HL-60/S4 treated with phorbol 12-myristate 13-acetate at 8.2 ng/mL for 4 days and 3 days (cell line): ENCODE data around the gene ABHD8.

ENCODE experiments used
- in situ Hi-C: fragments of 300-500 bp; cut with MboI; formaldehyde crosslinking; loops from 2 replicates; pipeline ENCODE4 v1.15.0; 2022; ENCODE audit warnings: low sequenced_read_pairs

The ABHD8 gene

DNA sequence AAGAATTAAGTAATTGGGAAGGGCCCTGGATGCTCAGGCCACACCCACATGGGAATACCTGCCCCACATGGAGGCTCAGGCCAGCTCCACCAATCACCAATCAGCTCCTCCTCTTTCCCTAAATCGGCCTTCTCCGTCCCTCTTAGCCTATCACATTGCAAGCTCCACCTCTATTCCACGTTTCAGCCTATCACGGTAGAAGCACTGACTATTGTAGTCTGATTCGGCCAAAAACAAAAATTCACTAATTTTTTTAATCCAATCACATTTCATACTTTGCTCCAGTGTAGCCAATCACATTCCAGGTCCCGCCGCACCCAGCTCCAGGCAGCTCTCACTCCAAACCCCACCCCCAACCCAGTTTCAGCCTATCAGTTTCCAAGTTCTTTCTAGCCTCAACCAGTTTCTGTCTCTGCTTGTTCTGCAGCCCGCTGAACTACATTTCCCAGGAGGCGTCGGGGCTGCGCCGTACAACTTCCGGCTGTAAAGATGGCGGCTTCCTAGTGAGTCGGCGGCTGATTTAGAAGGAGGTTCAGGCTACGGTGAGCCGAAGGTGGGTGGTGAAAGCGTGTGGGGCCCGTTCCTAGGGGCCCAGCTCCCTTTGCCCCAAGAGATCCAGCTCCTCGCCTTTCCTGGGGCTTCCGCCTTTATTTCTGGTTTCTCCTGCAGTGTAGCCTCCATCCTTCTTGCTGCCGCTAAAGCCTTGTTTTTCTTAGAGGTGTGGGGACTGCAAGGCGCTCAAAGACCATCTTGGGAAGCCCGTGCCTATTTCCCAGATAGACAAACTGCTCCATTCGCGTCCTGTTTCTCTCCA is 36.0 kb downstream of the ABHD8 start, which contains the start of gene BABAM1:
TSS of gene BABAM1 (plus strand) at position 469 of the 814 bp plus-strand sequence. CDS start 1,364 bp downstream, outside the sequence.
- in situ Hi-C loops, result no loop called here

DNA sequence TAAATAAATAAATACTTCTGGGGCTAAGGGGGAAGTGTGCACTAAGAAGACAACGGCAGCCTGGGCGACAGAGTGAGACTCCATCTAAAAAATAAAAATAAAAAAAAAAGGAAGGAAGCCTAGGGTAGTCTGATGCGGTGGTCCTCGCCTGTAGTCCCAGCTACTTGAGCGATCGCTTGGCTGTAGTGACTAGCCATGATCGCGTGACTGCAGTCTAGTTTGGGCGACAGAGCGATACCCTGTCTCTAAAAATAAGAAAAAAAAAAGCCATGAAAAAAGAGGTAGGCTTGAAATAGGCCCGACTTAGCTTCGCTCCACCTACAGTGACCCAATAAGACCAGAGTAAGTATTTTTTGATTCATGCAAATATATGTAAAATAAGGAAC is 36.6 kb downstream of the ABHD8 start:
- in situ Hi-C loops, result no loop called here

DNA sequence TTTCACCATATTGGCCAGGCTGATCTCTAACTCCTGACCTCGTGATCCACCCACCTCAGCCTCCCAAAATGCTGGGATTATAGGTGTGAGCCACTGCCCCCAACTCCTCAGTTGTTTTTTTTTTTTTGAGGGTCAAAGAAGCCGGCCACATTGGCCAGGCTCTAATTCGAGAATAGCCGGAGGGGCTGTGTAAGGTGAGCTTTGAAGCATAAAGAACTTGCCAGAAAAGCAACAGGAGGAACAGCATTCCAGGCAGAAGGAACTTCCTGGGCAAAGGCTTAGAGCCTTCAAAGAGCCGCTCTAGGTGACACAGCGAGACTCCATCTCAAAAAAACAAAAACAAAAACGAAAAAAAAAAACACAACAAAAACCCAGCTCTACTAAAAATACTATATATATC is 37.2 kb downstream of the ABHD8 start:
- in situ Hi-C loops, result no loop called here

DNA sequence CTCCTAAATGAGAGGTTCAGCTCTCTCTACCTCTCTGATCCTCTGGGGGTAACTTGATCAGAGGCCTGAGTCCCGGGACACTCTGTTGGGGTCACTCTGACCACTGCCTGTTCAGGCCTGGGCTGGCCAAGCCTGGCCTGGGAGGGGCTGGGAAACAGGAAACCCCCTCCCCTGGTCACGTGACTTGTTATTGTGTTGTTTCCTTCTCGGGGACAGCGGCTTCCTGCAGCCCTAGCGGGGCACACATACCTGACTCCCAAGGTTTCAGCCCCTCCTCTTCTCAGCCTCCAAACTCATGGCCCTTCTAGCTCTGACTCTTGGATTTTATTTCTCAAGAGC is 38.6 kb downstream of the ABHD8 start, which contains the start of gene USHBP1:
TSS of gene USHBP1 (minus strand) at position 105 of the 339 bp plus-strand sequence. CDS start 446 bp downstream, outside the sequence.
- in situ Hi-C loops, result no loop called here

DNA sequence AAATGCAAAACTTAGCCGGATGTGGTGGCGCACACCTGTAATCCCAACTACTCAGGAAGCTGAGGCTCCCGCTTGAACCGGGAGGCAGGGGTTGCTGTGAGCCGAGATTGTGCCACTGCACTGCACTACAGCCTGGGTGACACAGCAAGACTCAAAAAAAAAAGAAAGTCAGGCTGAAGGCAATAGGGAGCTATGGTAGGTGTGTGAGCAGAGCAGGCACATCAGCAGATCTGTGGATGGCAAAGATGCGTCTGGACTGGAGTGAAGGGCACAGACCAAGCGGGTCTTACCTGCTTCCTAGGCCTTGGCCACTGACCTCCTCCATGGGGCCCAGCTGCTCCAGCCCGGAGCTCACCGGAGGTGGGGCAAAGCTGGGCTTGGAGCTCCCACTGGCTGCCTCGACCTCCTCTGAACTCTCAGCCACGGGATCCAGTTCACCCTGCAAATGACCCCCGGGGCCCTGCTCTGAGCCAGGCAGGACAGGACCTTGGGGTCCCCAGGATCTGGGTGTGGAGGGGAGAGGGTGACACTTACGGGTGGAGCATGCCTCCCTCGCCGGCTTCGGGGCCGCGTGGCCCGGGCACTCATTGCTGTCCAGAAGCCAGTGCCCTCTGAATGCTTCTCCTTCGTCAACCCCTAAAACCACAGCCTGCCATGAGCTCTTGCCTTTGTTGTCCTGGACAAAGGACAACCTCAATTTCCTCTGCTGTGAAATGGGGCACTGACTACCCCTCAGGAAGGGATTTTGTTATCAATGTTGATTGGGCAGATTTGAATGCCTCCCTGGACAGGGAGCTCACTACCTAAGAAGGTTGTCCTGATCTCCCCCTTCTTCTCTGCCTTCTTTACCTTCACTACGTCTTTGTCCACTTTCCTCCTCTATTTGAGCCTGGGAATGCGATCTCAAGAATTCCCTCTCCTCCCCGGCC is 39.2 kb downstream of the ABHD8 start:
- in situ Hi-C loops, result no loop called here

DNA sequence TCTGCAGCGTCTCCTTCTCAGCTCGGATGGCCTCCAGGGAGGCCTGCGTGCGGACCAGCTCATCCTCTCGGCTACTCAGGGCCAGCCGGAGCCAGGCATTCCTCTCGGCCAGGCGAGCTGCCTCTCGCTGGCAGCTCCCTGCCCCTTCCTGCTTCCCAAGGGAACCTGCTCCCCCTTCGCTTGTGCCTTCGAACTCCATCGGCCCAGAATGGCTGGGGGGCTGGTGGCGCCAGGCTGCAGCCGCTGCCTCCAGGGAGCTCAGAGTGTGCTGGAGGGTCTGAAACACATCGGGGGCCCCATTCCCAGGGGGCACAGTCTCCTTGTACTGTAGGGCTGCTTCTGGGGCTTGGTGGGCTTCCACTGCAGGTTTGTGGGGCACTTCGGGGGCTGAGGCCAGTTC is 40.7 kb downstream of the ABHD8 start:
- in situ Hi-C loops, result no loop called here

DNA sequence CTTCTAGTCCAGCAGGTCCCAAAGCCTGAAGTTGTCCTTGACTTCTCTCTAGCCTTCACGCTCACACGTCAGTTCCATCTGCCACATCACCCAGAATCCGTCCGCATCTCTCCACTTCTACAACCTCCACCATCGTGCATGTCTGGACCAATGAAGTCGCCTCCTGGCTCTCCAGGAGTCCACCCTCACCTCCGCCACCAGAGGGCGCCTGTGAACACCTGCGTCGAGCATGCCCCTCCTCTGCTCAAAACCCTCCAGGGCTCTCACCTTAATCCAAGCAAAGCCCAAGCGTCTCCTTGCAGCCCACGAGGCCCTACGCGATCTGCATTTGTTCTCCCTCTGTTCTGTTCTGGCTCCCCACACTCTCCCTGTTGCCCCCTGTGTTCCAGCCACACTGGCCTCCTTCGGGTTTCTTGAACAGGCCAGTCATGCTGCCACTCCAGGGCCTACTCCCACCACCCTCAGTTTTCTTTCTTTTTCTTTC is 42.3 kb downstream of the ABHD8 start:
- in situ Hi-C loops, result no loop called here

DNA sequence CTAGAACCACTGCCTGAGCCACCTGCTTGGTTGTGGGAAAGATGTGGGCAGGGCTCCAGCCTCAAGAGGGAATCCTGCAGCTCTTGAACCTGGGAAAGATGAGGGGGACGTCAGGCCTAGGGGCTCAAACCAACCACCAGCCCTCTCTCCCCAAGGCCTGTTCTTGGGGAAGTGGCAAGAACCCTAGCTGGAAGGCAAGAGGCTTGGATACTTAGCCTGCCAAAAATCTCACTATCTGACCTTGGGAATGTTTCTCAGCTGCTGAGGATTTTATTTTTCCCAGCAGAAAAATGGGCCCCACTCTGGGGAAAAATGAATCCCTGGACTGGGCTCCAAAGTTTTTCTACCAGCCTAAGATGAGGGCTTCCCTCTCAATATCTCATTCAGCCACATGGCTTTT is 43.3 kb downstream of the ABHD8 start:
- in situ Hi-C loops, result no loop called here

DNA sequence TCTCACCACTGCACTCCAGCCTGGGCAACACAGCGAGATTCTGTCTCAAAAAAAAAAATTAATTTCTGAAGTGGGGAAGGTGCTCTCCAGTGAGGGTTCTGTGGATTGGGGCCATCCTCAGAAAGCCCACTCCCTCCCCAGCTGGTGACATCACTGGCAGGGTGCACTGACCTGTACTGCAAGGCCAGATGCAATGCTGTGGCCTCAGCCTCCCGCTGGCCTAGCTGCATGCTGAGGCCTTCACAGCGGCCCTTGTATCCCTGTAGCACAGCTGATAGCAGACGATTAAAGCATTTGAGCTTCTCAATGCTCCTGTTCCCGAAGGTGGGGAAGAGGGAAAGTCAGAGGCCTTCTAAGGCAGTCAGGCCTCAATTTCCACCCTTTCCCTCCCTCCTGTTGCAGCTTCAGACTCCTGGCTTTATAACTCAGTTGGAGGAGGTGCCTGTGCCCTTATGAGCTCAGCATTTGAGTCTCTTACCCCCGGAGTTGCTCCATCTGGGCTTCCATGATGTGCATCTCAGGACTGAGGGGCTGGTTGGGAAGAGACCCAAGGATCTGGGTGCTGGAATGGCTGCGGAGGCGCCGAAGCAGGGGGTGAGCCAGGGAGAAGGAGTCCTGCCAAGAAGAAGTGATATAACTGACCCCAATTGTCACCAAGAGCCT is 44.0 kb downstream of the ABHD8 start:
- in situ Hi-C loops, result no loop called here

DNA sequence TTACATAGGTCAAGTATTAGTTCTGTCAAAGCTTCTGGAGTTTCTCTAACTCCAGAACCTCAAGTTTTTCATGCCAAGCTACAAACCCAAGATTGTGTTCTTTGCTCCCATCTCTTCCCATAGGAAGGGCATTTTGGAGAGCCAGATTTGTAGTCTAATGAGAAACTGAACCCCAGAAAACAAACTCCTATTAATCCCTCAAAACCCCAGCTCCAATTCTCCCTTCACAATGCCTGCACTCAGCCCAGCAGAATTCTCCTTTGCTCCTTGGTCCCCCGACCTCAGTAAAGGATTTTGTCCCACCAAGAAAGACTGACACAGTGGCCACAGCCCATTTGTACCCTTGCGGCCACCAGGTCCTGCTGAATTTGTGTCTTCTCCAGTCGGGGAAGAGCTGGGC is 47.1 kb downstream of the ABHD8 start:
- in situ Hi-C loops, result no loop called here

DNA sequence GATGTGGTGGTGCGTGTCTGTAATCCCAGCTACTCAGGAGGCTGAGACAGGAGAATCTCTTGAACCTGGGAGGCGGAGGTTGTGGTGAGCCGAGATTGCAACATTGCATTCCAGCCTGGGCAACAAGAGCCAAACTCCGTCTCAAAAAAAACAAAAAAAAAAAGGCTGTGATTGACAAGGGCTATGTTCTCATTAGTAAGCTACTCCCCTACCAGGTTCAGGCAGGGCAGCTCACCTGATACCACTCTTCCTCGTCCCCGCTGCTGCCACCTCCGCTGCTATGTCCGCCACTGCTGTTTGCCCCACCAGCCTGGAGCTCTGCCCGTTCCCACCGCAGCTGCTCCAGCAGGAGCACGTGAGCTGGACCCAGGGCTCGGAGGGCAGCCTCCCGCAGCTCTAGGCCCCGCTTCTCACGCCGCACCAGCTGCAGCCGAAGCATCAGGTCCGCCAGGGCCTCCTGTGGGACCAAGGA is 48.0 kb downstream of the ABHD8 start:
- in situ Hi-C loops, result no loop called here

DNA sequence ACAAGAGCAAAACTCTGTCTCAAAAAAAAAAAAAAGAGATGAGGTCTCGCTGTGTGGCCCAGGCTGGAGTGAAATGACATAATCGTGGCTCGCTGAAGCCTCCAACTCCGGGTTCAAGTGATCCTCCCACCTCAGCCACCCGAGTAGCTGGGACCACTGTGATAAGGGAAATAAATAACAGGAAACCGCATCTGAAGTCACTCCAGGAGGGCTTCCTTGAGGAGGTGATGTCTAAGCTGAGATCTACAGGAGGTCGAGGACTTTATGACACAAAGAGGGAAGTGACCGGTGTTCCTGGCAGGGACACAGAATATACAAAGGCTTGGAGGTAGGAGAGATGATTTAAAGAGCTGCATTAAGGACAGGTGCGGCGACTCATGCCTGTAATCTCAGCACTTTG is 48.6 kb downstream of the ABHD8 start:
- in situ Hi-C loops, result no loop called here

DNA sequence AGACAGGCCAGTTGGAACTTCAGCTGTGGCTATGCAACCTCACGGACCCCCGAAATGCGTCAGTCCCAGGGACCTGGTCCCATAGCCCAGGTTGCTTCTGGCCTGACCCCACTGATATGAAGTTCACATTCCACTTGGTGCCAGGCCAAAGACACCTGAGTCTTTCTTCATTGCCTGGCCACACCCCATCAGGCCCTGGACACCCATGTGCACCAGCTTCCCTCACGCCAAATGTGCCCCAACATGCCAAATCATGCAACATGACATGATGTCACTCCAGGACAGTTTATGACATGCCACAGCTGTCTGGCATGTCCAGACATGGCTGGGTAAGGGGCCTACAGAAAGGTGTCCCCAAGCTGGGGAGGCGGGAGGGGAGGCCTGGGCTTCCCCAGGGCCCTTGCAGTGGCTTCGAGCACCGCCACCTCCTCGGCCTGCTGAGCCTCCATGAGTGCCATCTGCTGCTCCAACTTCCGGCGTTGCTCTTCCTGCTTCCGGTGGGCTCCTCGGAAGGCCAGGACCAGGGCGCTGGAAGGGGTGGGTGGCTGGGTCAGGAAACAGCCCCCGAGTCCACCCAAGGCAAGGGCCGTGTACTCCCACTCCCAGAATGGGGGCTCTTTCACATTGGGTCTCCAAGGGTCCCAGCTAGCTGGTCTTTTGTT is 53.2 kb downstream of the ABHD8 start:
- in situ Hi-C loops, result no loop called here

DNA sequence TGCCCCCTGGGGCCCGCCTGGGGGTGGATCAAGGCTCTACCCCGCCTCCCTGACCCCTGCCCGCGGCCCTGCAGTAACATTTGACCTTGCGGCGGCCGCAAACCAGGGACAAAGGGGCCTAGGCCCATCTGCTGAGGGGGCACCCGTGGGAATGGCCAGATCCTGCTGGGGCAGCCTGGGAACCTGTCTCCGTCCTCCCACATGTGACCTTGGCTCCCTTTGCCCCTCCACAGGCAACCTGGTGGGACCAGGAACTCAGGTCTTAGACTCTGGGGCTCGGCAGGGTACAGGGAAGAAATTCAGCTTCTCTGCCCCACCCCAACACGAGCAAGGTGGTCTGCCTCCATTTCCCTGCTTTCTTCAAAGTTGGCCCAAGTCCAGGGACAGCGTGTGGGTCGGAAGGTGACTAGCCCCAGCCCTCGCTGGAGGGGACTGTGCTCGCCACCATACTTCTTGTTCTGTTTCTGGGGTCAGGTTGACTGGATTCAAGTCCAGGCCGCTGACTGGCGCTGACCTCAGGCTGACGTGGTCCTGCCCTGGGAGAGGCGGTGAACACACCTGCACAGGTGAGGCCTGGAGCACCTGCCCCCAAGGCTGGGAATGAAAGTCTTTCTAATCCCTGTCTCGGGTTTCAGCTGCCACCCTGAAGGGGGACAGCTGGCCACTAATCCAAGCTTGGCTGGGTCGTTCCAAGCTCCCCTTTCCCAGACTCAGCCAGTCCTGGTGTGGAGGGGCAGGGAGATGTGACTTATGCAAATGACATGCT is 55.0 kb downstream of the ABHD8 start:
- in situ Hi-C loops, result no loop called here

DNA sequence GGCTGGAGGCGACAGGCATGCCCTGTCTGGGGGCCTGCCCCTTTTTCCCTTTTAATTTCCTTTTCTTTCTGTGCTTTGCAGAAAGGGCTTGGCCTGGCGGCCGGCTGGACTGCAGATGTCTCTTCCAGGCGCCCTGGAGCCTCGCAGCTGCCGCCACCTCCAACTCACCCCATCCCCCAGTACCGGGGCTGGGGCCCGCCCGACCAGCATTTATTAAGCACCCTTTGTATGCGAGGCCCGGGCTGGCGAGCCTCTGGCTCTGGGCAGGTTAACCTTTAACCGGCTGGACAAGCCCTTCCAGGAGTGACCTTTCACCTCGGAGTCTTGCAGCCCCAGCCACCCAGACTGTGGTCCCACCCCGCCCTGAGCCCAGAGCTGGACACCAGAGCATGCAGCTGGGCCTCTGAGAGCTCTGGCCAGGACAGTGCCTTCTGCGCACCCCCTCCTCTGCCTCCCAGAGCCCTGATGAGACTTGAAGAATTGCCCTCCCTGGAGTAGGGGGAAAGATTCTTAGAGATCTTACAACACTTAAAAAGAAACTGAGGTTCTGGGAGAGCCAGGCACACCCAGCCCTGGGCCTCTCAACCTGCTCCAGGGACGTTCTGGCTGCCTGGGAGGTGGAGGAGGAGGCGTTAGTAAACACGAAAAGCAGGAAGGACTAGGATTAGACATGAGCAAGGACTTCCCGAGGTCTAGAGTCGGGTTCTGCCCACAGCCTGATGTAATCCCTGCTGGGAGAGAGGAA is 56.4 kb downstream of the ABHD8 start:
- in situ Hi-C loops, result no loop called here

DNA sequence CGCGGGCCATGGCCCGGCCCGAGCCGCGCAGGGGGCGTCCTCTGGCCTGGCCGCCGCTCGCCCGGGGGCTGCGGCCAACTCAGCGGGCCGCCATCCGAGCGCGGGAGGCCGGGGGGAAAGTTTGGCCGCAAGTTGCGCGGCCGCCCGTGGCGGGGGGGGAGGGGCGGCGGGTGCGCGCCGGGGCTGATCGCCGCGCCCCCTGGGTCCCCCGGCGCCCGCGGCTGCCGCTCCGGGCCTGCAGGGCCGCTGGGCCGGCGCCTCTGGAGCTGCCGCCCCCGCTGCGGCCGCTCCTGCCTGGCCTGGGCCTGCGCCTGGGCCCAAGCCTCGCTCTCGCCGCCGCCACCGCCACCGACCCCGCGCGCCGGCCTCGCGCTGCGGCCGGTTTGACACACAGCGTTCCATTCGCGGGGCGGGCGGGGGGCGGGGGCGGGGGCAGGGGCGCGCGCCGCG is 57.7 kb downstream of the ABHD8 start, which contains the start of gene NR2F6:
TSS of gene NR2F6 (minus strand) at position 385 of the 450 bp plus-strand sequence. CDS start 699 bp downstream, outside the sequence.
- in situ Hi-C loops, result no loop called here

DNA sequence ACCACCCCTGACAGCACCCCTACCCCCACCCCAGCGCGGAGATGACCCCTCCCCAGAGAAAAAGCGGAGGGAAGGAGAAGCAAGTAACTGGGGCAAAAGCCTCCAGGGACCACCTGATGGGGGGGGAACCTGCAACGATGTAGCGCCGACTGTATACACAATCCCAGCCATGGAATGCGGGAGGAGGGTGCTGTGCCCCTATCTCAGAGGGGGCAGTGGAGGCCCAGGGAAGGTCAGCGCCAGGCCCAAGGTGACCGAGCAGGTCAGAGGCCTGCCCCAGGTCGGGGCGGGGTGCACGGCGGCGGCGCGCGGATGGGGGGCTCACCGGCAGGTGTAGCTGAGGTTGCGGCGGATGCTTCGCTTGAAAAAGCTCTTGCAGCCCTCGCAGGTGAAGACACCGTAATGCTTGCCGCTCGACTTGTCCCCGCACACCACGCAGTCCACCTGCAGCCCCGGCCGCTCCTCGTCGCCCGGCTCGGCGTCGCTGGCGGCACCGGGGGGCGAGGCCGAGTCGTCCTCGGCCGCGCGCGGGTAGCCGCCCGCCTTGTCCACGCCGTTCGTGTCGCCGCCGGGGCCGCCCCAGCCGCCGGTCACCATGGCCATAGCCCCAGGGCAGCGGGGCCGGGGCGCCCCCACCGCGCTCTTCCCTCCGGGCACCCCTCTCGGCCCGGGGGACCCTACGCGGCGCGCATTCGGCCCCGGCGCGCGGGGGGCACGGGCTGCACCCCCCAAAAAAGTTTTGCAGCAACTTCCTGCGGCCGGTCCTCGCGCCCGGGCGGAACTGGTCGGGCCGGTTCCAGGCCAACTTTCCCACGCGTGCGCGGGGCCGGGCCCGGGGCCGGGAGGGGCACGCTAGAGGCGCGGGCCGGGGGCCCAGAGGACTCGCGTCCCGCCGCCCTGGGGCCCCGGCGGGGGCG is 58.3 kb downstream of the ABHD8 start:
- in situ Hi-C loops, result no loop called here
